Measurements from ENCODE around the gene XPO1.
"Not testable (repeated sequence)": the region's sequence is repeated elsewhere in the genome, so short reads cannot be mapped to it uniquely, and the experiment has no call there.

The XPO1 gene

GRCh38 chr2:61465045-61465444 lies 73.1 kb downstream of the XPO1 start:
- DNase-seq, result no peak

- DNase-seq, result peak in 3 of 4 experiments; percentile 6 to 35 (median 34)
These were observed 74.2 kb downstream of the XPO1 start for GRCh38 chr2:61463769-61464475.

GRCh38 chr2:61461404-61461803 lies 76.8 kb downstream of the XPO1 start:
- no peak for DNase-seq

- DNase-seq, result peak in 3 of 4 experiments; percentile 19 to 30 (median 23)
These were observed 78.0 kb downstream of the XPO1 start for GRCh38 chr2:61460163-61460562.

- DNase-seq, result no peak
These were observed 81.3 kb downstream of the XPO1 start for GRCh38 chr2:61456746-61457420.

GRCh38 chr2:61456070-61456745 lies 81.9 kb downstream of the XPO1 start:
- DNase-seq, result no peak

GRCh38 chr2:61454972-61455371 lies 83.2 kb downstream of the XPO1 start:
- not testable (repeated sequence) for DNase-seq

GRCh38 chr2:61454383-61454782 lies 83.8 kb downstream of the XPO1 start:
- DNase-seq, result no peak

- no peak for DNase-seq
These were observed 85.8 kb downstream of the XPO1 start for GRCh38 chr2:61452392-61452791.

- DNase-seq, result no peak
These were observed 87.0 kb downstream of the XPO1 start for GRCh38 chr2:61451178-61451577.

GRCh38 chr2:61450144-61450543 lies 88.0 kb downstream of the XPO1 start:
- no peak for DNase-seq

GRCh38 chr2:61448229-61448628 lies 89.9 kb downstream of the XPO1 start:
- DNase-seq, result no peak

GRCh38 chr2:61446971-61447370 lies 91.2 kb downstream of the XPO1 start:
- not testable (repeated sequence) for DNase-seq

- peak; percentile 40 to 84 (median 65) for DNase-seq
These were observed 94.7 kb downstream of the XPO1 start for GRCh38 chr2:61443342-61444041.

GRCh38 chr2:61439241-61440002 lies 98.7 kb downstream of the XPO1 start:
- DNase-seq, result no peak

GRCh38 chr2:61438670-61439069 lies 99.5 kb downstream of the XPO1 start:
- no peak for DNase-seq

GRCh38 chr2:61437170-61437569 lies 101.0 kb downstream of the XPO1 start:
- no peak for DNase-seq

GRCh38 chr2:61436092-61436491 lies 102.1 kb downstream of the XPO1 start:
- DNase-seq, result peak in 3 of 4 experiments; percentile 24 to 34 (median 31)

- no peak for DNase-seq
These were observed 102.9 kb downstream of the XPO1 start for GRCh38 chr2:61435291-61435690.

GRCh38 chr2:61434314-61434713 lies 103.8 kb downstream of the XPO1 start:
- DNase-seq, result peak; percentile 82 to 87 (median 86)

GRCh38 chr2:61433606-61434005 lies 104.5 kb downstream of the XPO1 start:
- DNase-seq, result no peak

- DNase-seq, result no peak
These were observed 105.2 kb downstream of the XPO1 start for GRCh38 chr2:61432990-61433389.

All from suppressor macrophage (primary cell).